Activated B cell treated with CpG ODN at 0.5 μM for 24 hours (primary cell): ENCODE results near the gene C12orf60. TPM values are rescaled to one million over a fixed set of nuclear protein-coding genes. Genes with fewer than 3 reads are reported as not detected.

ENCODE experiments used
- ATAC-seq: fragments of 200-7000 bp; cut with Tn5 transposase; one replicate; pipeline ENCODE4 v1.10.0; 2021; ENCODE audit warnings: low read depth, mild to moderate bottlenecking, moderate library complexity
- CTCF ChIA-PET: fragments of 350-600 bp; sonication (Branson Sonifier 250); formaldehyde crosslinking; loops from one replicate; lab custom pipeline; 2021; ENCODE audit warnings: antibody characterized with exemption; lab: Charles Lee
- POLR2A ChIA-PET: fragments of 350-600 bp; sonication (Branson Sonifier 250); formaldehyde crosslinking; loops from one replicate; lab custom pipeline; 2021; ENCODE audit warnings: antibody characterized with exemption; lab: Charles Lee
- DNase-seq: peaks from one replicate; pipeline ENCODE4 v3.0.0; 2022
- H3K27ac Mint-ChIP-seq: one replicate; pipeline ENCODE4 v1.8.0; 2020; ENCODE audit warnings: mixed read lengths
- H3K27me3 Mint-ChIP-seq: one replicate; pipeline ENCODE4 v1.8.0; 2021; ENCODE audit warnings: mixed read lengths
- H3K36me3 Mint-ChIP-seq: one replicate; pipeline ENCODE4 v1.8.0; 2021; ENCODE audit warnings: low read depth, mixed read lengths
- H3K4me1 Mint-ChIP-seq: one replicate; pipeline ENCODE4 v1.8.0; 2021; ENCODE audit warnings: mixed read lengths
- H3K4me3 Mint-ChIP-seq: one replicate; pipeline ENCODE4 v1.8.0; 2020; ENCODE audit warnings: mild to moderate bottlenecking, mixed read lengths
- H3K9me3 Mint-ChIP-seq: one replicate; pipeline ENCODE4 v1.8.0; 2020; ENCODE audit warnings: mixed read lengths
- intact Hi-C: fragments of 100-400 bp; cut with micrococcal nuclease; formaldehyde crosslinking; loops from one replicate; pipeline ENCODE4 v1.15.1; 2024
- total RNA-seq: library from RNA; stranded (reverse); gene quantifications from 2 replicates; pipeline ENCODE4 v1.2.3, GENCODE V29; 2022
- TF ChIP-seq, protein P1 (sequence below): fragments of 200-600 bp; IDR thresholded peaks from one replicate; pipeline ENCODE4 v1.8.0; 2022; ENCODE audit warnings: antibody characterized with exemption, mild to moderate bottlenecking

C12orf60 gene
- total RNA-seq, 1 donor from 2014 or later: 0.64 TPM

DNA sequence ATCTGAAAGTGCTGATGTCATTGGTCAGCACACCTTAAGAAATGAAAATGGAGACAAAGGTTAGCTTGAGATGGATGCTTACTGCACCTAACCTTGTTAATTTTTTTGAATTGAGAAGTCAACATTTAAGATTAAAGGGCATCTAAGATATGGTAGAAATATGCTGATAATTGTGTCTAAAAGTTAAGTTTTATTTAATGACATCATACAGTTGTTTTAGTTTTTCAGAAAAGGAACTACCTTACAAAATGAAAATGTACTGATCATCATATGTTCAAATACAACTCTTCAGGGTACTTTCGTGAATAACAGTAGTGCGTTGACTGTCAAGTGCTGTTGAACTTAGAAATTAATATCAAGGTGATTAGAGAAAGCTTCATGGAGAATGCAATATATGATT, 8.0 kb downstream of the C12orf60 start:
- TF ChIP-seq, protein P1, sequence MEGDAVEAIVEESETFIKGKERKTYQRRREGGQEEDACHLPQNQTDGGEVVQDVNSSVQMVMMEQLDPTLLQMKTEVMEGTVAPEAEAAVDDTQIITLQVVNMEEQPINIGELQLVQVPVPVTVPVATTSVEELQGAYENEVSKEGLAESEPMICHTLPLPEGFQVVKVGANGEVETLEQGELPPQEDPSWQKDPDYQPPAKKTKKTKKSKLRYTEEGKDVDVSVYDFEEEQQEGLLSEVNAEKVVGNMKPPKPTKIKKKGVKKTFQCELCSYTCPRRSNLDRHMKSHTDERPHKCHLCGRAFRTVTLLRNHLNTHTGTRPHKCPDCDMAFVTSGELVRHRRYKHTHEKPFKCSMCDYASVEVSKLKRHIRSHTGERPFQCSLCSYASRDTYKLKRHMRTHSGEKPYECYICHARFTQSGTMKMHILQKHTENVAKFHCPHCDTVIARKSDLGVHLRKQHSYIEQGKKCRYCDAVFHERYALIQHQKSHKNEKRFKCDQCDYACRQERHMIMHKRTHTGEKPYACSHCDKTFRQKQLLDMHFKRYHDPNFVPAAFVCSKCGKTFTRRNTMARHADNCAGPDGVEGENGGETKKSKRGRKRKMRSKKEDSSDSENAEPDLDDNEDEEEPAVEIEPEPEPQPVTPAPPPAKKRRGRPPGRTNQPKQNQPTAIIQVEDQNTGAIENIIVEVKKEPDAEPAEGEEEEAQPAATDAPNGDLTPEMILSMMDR: no peak
- H3K9me3 Mint-ChIP-seq: no peaks in the 10 kb centered on the region
- CTCF ChIA-PET: interaction anchor here (0.8 to 2.5 kb wide), 3 partner anchors 88 to 185 kb away, joined by 3 to 13 read pairs (median 3); no protein-coding TSS in a partner anchor
- POLR2A ChIA-PET: interaction anchor here (1.0 to 1.6 kb wide), 3 partner anchors 9 to 40 kb away, joined by 4 to 6 read pairs (median 6); a partner anchor contains a TSS
- intact Hi-C loops: no loop called here
- no peaks in the 10 kb centered on the region for H3K36me3 Mint-ChIP-seq
- H3K4me3 Mint-ChIP-seq: peak overlapping the region; percentile 13
- H3K27me3 Mint-ChIP-seq: no peaks in the 10 kb centered on the region
- peak overlapping the region; percentile 42 for H3K27ac Mint-ChIP-seq
- peaks cover 17% of the 10 kb centered on the region for H3K4me1 Mint-ChIP-seq
- ATAC-seq: no peak
- no peak for DNase-seq

DNA sequence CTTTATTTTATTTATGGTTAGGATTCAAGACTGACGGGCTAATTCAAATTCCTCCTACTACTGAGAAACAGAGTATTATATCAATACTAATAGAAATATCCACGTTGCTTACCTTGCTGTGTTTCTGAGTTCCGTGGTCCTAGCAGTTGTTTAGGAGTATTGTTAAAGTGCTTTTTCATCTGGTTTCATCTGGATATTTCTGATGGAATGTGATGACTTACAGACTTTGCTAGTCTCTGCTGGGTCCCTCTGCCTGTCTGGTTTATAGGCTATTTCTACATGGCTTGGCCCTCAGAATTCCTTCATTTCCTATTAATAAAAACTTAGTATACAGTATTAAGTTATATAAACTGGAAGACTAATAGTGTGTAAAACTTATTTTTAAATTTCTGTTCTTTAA, 10.5 kb downstream of the C12orf60 start, which contains the start of gene SMCO3:
Gene SMCO3, minus strand, starts transcription at position 169 of the 400 bp plus-strand sequence. CDS start 7,502 bp downstream, outside the sequence.
- H3K4me1 Mint-ChIP-seq: peaks cover 17% of the 10 kb centered on the region
- TF ChIP-seq, protein P1: no peak
- DNase-seq (no peak), ATAC-seq (no peak)
- no peaks in the 10 kb centered on the region for H3K36me3 Mint-ChIP-seq
- ChIA-PET CTCF (no interaction called here), POLR2A (no interaction called here)
- H3K27ac Mint-ChIP-seq: no peak within 1 kb of the TSS
- intact Hi-C loops: no loop called here
- peaks cover 7% of the 10 kb centered on the region for H3K9me3 Mint-ChIP-seq
- H3K27me3 Mint-ChIP-seq: peaks cover 4% of the 10 kb centered on the region
- H3K4me3 Mint-ChIP-seq: no peak within 1 kb of the TSS

DNA sequence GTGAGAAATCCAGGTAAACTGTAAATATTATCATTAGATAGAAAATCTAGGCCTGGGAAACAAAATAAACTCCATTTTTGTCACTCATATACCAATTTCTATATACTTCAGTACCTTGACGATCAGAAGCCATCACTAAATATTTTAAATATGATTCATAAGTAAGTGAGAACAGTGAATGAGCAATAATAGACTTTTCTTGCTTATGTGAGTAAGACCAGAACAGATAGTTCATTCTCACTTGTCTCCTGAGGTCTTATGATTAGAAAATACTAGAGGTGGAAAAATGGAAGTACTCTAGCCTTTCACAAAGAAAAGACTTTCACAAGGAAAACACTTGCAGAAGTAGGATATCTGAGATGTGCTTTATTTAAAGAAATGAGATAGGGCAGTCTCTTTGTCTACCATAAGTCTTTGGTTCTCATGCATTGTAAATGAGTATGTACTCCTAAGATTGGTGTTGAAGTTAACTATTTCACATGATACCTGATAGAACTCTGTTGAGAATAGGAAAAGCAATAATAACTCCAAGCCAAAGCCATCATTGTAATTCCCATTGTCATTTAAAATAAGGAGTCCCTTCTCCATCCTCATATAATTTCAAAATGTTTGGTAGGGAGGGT, 20.7 kb downstream of the C12orf60 start:
- intact Hi-C loops: no loop called here
- no peak overlapping the region for H3K4me3 Mint-ChIP-seq
- H3K9me3 Mint-ChIP-seq: no peaks in the 10 kb centered on the region
- no peak overlapping the region for H3K27ac Mint-ChIP-seq
- no peaks in the 10 kb centered on the region for H3K4me1 Mint-ChIP-seq
- H3K36me3 Mint-ChIP-seq: no peaks in the 10 kb centered on the region
- ChIA-PET CTCF (no interaction called here), POLR2A (no interaction called here)
- DNase-seq: no peak
- no peaks in the 10 kb centered on the region for H3K27me3 Mint-ChIP-seq
- TF ChIP-seq, protein P1: no peak
- ATAC-seq: no peak

DNA sequence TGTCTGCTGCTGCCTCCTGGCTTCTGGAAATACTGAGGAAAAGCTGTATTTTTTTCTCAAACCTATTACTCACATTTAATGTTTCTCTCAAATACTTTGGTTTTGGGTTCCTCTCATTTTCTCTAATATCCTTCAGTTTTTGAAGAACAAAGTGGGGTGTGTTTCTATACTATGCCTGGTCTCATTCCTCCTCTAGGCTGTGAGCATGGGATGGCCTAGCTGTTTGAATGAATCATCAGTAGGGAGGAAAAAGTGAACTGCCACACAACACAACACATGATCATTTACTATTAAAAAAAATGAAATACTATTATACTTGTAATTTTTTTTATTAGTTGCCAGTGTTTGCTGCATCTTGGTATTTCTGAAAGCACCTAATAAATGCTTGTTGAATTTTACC, 21.8 kb downstream of the C12orf60 start:
- no peaks in the 10 kb centered on the region for H3K4me1 Mint-ChIP-seq
- intact Hi-C loops: no loop called here
- DNase-seq: no peak
- H3K4me3 Mint-ChIP-seq: no peak overlapping the region
- H3K36me3 Mint-ChIP-seq: no peaks in the 10 kb centered on the region
- ATAC-seq: no peak
- TF ChIP-seq, protein P1: no peak
- H3K27ac Mint-ChIP-seq: no peak overlapping the region
- no peaks in the 10 kb centered on the region for H3K9me3 Mint-ChIP-seq
- no peaks in the 10 kb centered on the region for H3K27me3 Mint-ChIP-seq
- POLR2A ChIA-PET: no interaction called here
- CTCF ChIA-PET: no interaction called here

GRCh38 chr12:14826491-14826890, 23.0 kb downstream of the C12orf60 start:
- intact Hi-C loops: no loop called here
- CTCF ChIA-PET: no interaction called here

More at GRCh38 chr12:14826491-14826890, 23.0 kb downstream of the C12orf60 start:
- Mint-ChIP-seq H3K36me3 (no peaks in the 10 kb centered on the region), H3K27me3 (peaks cover 3% of the 10 kb centered on the region), H3K4me1 (no peaks in the 10 kb centered on the region), H3K9me3 (no peaks in the 10 kb centered on the region), H3K4me3 (no peak overlapping the region), H3K27ac (no peak overlapping the region)
- no peak for DNase-seq
- ATAC-seq: no peak
- POLR2A ChIA-PET: no interaction called here
- TF ChIP-seq, protein P1: no peak
